ENCODE results near the gene SOCS7.

Gene SOCS7

GRCh38 chr17:38415250-38416194, 63.9 kb downstream of the SOCS7 start:
- peak; percentile 44 for ATAC-seq
- TF ChIP-seq PPARA (CRISPR knock-in tag; IDR thresholded peaks at IDR 0.05; ENCODE audit: borderline replicate concordance) (no peak), ZFP3 (CRISPR knock-in tag; IDR thresholded peaks at IDR 0.05) (no peak), ZC3H10 (CRISPR knock-in tag; IDR thresholded peaks at IDR 0.05) (no peak), ZNF8 (CRISPR knock-in tag; IDR thresholded peaks at IDR 0.05) (no peak), CSRNP3 (CRISPR knock-in tag; IDR thresholded peaks at IDR 0.05) (no peak), GLIS3 (CRISPR knock-in tag; IDR thresholded peaks at IDR 0.05) (no peak), OSR1 (CRISPR knock-in tag; IDR thresholded peaks at IDR 0.05) (no peak), ZNF565 (CRISPR knock-in tag; conservative IDR thresholded peaks at IDR 0.05; ENCODE audit: low read depth) (no peak), TOX (CRISPR knock-in tag; IDR thresholded peaks at IDR 0.05; ENCODE audit: borderline replicate concordance) (no peak), SNAI2 (CRISPR knock-in tag; IDR thresholded peaks at IDR 0.05) (no peak), CSDC2 (CRISPR knock-in tag; IDR thresholded peaks at IDR 0.05) (no peak), ZNF70 (CRISPR knock-in tag; IDR thresholded peaks at IDR 0.05) (no peak)
- TF ChIP-seq, protein P1, sequence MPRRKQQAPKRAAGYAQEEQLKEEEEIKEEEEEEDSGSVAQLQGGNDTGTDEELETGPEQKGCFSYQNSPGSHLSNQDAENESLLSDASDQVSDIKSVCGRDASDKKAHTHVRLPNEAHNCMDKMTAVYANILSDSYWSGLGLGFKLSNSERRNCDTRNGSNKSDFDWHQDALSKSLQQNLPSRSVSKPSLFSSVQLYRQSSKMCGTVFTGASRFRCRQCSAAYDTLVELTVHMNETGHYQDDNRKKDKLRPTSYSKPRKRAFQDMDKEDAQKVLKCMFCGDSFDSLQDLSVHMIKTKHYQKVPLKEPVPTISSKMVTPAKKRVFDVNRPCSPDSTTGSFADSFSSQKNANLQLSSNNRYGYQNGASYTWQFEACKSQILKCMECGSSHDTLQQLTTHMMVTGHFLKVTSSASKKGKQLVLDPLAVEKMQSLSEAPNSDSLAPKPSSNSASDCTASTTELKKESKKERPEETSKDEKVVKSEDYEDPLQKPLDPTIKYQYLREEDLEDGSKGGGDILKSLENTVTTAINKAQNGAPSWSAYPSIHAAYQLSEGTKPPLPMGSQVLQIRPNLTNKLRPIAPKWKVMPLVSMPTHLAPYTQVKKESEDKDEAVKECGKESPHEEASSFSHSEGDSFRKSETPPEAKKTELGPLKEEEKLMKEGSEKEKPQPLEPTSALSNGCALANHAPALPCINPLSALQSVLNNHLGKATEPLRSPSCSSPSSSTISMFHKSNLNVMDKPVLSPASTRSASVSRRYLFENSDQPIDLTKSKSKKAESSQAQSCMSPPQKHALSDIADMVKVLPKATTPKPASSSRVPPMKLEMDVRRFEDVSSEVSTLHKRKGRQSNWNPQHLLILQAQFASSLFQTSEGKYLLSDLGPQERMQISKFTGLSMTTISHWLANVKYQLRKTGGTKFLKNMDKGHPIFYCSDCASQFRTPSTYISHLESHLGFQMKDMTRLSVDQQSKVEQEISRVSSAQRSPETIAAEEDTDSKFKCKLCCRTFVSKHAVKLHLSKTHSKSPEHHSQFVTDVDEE (CRISPR knock-in tag; IDR thresholded peaks at IDR 0.05) = no peak

- ATAC-seq = no peak
- TF ChIP-seq POU6F1 (CRISPR knock-in tag; IDR thresholded peaks at IDR 0.05; ENCODE audit: borderline replicate concordance, low read depth) = no peak
- no peak for TF ChIP-seq BACH2 (CRISPR knock-in tag; IDR thresholded peaks at IDR 0.05; ENCODE audit: borderline replicate concordance)
- no peak for TF ChIP-seq ZNF8 (CRISPR knock-in tag; IDR thresholded peaks at IDR 0.05)
- TF ChIP-seq ISL1 (CRISPR knock-in tag; IDR thresholded peaks at IDR 0.05) = no peak
- TF ChIP-seq ARNTL (CRISPR knock-in tag; IDR thresholded peaks at IDR 0.05; ENCODE audit: borderline replicate concordance, low read depth) = no peak
- no peak for TF ChIP-seq ESRRG (CRISPR knock-in tag; IDR thresholded peaks at IDR 0.05)
- TF ChIP-seq SNAI2 (CRISPR knock-in tag; IDR thresholded peaks at IDR 0.05) = no peak
- TF ChIP-seq, protein P2, sequence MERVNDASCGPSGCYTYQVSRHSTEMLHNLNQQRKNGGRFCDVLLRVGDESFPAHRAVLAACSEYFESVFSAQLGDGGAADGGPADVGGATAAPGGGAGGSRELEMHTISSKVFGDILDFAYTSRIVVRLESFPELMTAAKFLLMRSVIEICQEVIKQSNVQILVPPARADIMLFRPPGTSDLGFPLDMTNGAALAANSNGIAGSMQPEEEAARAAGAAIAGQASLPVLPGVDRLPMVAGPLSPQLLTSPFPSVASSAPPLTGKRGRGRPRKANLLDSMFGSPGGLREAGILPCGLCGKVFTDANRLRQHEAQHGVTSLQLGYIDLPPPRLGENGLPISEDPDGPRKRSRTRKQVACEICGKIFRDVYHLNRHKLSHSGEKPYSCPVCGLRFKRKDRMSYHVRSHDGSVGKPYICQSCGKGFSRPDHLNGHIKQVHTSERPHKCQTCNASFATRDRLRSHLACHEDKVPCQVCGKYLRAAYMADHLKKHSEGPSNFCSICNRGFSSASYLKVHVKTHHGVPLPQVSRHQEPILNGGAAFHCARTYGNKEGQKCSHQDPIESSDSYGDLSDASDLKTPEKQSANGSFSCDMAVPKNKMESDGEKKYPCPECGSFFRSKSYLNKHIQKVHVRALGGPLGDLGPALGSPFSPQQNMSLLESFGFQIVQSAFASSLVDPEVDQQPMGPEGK (CRISPR knock-in tag; IDR thresholded peaks at IDR 0.05; ENCODE audit: borderline replicate concordance) = no peak
- TF ChIP-seq, protein P3, sequence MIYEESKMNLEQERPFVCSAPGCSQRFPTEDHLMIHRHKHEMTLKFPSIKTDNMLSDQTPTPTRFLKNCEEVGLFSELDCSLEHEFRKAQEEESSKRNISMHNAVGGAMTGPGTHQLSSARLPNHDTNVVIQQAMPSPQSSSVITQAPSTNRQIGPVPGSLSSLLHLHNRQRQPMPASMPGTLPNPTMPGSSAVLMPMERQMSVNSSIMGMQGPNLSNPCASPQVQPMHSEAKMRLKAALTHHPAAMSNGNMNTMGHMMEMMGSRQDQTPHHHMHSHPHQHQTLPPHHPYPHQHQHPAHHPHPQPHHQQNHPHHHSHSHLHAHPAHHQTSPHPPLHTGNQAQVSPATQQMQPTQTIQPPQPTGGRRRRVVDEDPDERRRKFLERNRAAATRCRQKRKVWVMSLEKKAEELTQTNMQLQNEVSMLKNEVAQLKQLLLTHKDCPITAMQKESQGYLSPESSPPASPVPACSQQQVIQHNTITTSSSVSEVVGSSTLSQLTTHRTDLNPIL (CRISPR knock-in tag; IDR thresholded peaks at IDR 0.05; ENCODE audit: low read depth) = no peak
- TF ChIP-seq CSDC2 (CRISPR knock-in tag; IDR thresholded peaks at IDR 0.05) = no peak
- TF ChIP-seq ZNF70 (CRISPR knock-in tag; IDR thresholded peaks at IDR 0.05) = no peak
- TF ChIP-seq GLIS3 (CRISPR knock-in tag; IDR thresholded peaks at IDR 0.05) = no peak
- no peak for TF ChIP-seq RARB (CRISPR knock-in tag; IDR thresholded peaks at IDR 0.05)
- TF ChIP-seq PPARA (CRISPR knock-in tag; IDR thresholded peaks at IDR 0.05; ENCODE audit: borderline replicate concordance) = no peak
- no peak for TF ChIP-seq CSRNP3 (CRISPR knock-in tag; IDR thresholded peaks at IDR 0.05)
- no peak for TF ChIP-seq TOX (CRISPR knock-in tag; IDR thresholded peaks at IDR 0.05; ENCODE audit: borderline replicate concordance)
- TF ChIP-seq ZC3H10 (CRISPR knock-in tag; IDR thresholded peaks at IDR 0.05) = no peak
- no peak for TF ChIP-seq ZNF565 (CRISPR knock-in tag; conservative IDR thresholded peaks at IDR 0.05; ENCODE audit: low read depth)
Measured at GRCh38 chr17:38416840-38417209, 65.2 kb downstream of the SOCS7 start.

All from SK-N-SH treated with all-trans-retinoic acid at 6 μM for 48 hours (cell line).